COR-L47 (cell line): ENCODE measurements around the gene S100A13.
A peak's percentile ranks its signal among the peaks of the same experiment; 100 is the strongest.
"Not testable (repeated sequence)": the region's sequence is repeated elsewhere in the genome, so short reads cannot be mapped to it uniquely, and the experiment has no call there.

Experiments used
- DNase-seq: peaks from one replicate; lab custom pipeline; 2025; lab: John Stamatoyannopoulos, UW

The S100A13 gene

DNA sequence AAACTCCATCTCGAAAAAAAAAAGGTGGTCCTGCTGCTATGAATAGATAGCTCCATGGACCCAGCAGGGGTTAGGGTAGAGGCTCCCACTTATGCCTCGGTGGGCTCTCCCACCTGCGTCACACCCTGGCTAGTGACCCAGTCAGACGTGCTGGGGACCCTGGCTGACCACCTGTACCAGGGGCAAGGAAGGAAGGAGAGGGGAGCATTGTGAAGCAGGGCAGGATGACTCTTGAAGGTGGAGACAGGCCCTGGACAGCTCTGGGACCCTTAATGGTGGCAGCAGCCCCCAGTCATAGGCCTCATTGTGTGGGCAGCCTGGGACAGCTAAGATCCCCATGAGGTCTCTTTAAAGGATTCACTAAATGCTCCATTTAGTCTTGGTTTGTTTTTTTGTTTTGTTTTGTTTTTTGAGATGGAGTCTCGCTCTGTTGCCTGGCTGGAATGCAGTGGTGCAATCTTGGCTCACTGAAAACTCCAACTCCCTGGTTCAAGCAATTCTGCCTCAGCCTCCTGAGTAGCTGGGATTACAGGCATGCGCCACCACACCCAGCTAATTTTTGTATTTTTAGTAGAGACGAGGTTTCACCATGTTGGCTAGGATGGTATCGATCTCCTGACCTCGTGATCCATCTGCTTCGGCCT lies 20.8 kb upstream of the S100A13 start:
- no peak for DNase-seq

DNA sequence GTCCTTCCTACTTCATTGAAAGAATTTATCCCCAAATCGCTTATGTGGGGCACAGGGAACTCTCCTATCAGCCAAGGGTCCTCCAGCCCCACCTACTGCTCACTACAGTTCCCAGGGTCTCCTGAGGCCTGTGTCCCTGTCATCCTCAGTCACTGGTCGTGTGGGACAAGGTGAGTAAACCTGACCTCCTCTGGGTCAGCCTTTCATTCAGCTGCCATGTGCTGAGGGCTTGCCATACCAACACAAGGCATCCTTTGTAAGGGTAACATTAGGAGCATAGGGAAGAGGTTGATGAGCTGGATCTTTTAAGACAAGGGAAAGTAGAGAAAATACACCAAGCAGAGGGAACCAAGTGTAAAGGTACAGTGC lies 20.0 kb upstream of the S100A13 start:
- no peak for DNase-seq

DNA sequence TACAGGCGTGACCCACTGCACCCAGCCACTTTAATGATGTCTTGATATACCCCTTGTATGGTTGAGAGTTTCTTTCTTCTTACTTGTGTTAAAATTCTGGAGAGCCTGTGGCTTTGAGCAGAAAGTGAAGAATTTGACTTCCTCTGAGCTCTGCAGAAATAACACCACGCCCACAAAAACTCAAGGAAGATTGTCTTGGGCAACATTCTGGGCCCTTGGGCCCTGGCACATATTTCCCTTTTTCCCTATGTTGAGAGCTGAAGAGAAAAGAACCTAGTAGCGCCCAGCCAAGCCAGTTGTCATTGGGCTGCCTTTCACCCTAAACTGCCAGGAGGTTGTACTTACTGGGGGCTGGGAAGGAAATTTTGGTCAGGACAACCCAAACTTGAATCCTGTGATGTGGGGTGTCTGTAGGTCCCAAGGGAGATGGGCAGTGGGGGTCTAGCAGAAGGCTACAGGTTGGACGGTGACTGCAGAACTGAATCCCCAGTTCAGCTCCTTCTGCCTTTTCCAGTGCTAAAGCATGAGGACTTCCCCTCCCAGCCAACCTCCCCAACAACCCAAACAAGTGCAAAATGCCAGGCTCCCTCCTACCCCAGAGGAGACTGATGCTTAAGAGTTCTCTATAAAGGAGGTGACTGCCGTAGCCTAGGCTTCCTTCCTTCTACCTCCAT lies 19.5 kb upstream of the S100A13 start:
- DNase-seq, result no peak

DNA sequence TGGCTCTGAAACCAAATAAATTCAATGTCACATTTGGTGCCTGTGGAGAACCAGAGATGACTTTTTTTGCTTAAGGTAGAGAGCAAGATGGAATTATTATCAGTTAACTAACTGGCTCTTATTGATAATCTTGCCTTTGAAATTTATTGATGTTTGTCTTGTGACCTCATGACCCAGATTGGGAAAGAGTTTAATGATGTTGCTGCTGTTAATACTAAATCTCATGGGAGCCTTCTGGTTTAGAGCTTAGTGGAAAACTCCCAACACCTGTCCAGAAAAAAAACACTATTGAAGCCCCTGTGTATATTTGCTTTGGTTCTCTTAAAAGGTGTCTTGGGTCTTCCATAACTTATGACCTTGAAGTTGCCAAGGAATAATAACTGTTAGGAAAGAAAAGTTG lies 16.5 kb upstream of the S100A13 start:
- DNase-seq, result no peak

DNA sequence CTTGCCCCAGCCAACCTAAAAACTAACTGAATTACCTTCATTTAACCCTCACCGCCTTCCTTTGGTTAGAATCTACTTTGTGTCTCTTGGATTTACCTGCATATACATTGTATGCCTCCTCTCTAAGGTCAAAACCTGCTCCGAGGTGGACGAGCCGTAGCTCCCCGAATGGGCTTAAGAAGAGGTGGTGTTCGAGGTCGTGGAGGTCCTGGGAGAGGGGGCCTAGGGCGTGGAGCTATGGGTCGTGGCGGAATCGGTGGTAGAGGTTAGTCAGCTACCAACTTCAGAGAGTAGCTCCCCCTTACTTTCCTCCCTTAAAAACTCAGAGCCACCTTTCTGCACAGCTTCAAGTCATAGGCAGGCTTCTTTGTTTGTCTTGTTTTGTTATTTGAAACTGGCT lies 15.8 kb upstream of the S100A13 start:
- no peak for DNase-seq

DNA sequence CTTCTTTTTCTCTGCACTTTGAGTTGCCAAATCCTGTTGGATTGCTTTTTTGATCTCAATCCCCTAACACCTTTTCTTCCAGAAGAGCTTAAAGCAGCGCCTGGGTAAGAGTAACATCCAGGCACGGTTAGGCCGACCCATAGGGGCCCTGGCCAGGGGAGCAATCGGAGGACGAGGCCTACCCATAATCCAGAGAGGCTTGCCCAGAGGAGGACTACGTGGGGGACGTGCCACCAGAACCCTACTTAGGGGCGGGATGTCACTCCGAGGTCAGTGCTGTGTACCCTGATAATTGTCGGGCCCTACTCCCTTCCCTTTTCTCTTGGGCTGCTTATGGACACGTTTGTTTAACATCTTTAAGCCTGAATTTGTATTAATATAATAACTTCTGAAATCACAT lies 14.9 kb upstream of the S100A13 start:
- DNase-seq, result no peak

DNA sequence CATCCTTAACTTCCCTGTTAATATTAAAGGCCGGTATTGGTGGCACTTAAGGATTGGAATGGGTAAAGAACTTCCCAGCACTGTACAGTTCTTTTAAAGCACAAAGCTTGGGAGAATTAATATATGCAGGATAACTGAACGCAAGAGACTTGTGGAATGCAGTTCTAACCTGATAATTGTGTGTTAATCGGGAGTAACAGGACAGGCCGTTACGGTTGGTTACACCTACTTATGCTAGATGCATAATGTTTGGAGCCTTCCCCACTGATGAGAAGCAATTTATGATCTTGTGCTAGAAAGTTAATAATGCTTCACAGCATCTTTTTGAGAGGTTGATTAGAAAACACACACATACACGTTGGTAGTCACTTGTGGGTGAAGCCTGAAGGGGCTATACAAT lies 13.6 kb upstream of the S100A13 start:
- DNase-seq, result no peak

DNA sequence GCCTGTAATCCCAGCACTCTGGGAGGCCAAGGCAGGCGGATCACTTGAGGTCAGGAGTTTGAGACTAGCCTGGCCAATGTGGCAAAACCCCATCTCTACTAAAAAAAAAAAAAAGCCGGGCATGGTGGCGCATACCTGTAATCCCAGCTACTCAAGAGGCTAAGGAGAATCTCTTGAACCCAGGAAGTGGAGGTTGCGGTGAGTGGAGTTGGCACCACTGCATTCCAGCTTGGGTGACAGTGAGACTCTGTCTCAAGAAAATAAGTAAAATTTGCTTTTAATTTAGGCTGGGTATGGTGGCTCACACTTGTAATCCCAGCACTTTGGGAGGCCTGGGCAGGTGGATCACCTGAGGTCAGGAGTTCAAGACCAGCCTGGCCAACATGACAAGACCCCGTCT lies 12.9 kb upstream of the S100A13 start:
- DNase-seq, result not testable (repeated sequence)

DNA sequence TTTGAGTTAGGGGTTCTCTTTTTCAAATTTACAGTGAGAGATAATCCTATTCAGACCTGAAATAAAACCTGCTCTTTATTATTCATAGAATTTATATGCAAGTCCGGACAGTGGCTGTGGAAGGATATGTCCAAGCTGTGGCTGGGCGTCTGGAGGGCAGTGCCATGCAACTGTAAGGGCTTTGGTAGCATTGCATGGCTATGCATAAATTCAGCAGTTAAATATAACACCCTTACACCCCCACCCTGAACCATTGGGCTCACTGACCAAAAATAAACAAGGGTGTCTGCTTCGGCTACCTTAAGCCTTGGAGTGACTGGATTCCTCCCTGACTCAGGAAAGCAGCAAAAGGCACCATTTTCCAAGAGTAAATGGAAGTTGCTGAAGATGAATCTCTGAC lies 12.0 kb upstream of the S100A13 start:
- DNase-seq, result no peak

DNA sequence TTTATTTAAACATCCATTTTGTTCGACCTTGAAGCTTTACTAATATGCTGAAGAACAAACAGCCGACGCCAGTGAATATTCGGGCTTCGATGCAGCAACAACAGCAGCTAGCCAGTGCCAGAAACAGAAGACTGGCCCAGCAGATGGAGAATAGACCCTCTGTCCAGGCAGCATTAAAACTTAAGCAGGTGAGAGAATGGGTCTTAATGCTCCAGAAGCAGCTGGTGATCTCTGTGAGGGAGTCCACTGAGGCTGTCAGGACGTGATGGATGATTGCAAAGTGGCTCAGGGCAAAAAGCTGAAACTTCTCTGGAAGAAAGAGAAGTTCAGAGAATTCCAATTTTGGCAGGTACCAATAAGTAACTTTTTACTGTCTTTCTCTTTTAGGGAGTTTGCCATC lies 11.0 kb upstream of the S100A13 start:
- DNase-seq, result no peak

DNA sequence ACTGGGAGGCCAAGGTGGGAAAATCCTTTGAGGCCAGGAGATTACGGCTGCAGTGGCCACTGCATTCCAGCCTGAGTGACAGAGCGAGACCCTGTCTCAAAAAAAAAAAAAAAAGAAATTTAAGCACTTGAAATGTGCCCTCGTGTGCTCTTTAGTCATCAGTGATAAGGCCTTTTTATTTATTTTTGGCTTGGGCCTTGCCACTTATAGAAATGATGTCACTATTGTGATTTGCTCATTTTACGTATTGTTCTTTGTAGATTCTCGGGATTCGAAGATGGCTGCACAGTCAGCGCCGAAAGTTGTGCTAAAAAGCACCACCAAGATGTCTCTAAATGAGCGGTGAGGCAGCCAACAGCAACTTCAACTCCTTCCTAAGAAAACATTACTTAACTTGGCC lies 9.0 kb upstream of the S100A13 start:
- no peak for DNase-seq

DNA sequence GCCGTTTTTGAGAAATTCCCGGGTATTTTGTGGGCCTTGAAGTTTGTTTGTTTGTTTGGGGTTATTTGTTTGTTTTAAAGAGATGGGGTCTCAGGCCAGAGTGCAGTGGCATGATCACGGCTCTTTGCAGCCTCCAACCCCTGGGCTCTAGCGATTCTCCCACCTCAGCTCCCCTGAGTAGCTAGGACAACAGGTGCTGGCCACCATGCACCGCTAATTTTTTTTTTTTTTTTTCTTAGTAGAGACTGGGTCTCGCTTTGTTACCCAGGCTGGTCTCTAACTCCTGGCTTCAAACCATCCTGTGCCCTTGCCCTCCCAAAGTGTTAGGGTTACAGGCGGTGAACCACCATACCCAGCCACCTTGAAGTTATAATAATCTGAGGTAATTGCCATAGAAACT lies 8.6 kb upstream of the S100A13 start:
- DNase-seq, result no peak

DNA sequence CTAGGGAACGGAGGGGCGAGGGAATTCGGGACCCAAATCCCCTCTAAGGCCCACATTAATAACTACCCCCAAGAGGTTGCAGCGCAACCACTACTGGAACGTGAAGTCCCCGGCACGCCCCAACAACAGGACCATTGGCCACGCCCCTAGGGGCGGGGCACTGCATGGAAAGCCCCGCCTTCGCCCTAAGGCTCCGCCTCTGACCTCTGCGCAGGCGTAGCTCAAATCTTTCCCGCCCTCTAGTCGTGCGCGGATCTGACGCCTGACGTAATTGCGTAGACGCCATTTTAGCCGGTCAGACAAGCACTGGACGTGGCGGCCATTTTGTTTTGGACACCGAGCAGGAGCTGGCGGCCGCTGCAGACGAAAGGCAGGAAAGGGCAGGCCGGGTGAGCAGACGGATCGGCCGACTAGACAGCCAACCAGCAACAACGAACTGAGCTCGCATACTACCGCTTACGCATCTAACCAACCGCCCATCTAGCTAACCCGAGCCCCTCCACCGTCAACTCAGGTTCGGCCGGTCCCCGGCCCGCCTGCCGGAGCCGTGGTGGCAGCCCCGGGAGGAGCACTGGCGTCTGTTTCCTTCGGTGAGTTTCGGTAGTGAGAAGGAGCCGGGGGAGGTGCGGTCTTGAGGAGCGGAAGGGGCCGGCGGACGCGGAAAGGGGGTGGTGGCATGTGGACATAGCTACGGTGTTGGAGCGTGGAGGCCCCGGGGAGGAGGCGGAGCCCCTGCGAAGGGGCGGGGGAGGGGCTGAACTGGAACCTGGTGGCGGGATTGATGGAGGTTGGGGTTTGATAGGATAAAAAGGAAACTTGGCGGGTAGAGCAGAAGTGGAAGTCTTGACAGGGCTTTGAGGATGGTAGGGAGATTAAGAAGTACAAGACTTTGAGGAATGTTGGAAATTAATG lies 6.7 kb upstream of the S100A13 start, which contains the start of gene CHTOP:
CHTOP (plus strand) TSS at position 313 of the 912 bp plus-strand sequence. CDS start 2,523 bp downstream, outside the sequence.
- DNase-seq, result peak; percentile 98

DNA sequence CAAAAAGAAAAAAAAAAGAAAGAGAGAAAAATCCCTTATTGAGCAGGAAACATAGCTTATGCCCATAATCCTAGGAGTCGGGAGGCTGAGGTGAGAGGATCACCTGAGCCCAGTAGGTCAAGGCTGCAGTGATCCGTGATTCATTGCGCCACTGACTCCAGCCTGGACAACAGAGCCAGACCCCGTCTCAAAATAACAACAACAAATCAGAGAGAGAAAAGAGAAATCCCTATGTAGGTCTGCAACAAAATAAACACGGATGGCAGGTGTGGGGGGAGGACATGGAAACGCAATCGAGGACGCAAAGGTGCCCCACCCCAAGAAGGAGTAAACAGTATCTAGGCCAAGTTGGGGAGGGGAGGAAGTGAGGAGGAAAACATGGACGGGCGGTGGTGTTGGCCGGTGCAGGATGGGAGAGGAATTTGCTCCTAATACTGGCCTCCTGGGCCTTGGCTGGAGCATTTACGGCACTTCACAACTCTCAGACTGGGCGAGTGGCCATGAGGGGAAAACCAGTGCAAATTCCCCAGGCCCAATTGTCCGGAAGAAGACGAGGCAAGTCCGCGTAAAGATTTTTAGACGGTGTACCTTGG lies 6.0 kb upstream of the S100A13 start:
- DNase-seq, result no peak

DNA sequence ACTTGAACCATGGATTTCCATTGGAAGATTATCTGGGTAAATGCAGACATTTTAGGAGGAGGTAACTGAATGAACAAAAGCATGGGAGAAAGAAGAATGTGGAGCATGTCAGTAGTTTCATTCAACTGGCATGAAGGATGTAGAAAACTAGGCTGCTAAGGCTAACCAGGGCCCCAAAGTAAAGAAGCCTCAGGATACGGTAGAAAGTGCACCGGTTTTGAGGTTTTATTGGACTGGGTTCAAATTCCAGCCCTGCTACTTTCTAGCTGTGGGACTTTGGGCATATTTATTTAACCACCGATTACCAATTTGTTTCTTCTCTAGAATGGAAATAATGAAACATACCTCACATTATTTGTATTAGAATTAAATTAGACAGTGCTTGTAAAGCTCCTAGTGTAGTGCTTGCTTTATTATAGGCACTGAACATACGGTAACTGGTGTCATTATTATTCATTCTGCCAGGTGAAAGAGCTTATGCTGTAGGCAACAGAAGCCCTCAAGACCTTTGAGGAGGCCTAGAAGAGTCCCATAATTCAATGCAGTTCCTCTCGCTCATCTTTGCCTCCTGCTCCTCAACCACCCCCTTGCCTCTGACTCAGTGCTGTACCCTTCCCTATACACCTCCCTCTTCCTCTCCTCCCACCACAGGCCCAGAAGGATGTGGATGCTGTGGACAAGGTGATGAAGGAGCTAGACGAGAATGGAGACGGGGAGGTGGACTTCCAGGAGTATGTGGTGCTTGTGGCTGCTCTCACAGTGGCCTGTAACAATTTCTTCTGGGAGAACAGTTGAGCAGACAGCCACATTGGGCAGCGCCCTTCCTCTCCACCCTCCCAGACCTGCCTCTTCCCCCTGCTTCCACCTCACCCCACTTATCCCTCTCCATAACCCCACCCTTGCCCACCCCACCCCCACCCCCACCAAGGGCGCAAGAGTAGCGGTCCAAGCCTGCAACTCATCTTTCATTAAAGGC lies 4.0 kb upstream of the S100A13 start:
- DNase-seq, result no peak

DNA sequence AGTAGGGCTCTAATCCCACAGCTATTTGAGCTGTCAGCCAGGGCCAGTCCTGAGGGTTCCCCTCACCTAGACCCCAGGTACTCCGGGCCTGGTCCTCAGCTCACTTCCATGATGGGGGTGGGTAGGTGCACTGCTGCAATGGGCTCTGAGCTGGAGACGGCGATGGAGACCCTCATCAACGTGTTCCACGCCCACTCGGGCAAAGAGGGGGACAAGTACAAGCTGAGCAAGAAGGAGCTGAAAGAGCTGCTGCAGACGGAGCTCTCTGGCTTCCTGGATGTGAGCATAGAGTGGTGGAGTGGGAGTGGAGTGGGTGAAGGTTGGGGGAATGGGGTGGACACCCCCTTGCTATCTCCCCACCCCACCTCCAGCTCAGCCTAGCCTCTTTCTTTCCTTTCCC lies 3.1 kb upstream of the S100A13 start:
- DNase-seq, result no peak

DNA sequence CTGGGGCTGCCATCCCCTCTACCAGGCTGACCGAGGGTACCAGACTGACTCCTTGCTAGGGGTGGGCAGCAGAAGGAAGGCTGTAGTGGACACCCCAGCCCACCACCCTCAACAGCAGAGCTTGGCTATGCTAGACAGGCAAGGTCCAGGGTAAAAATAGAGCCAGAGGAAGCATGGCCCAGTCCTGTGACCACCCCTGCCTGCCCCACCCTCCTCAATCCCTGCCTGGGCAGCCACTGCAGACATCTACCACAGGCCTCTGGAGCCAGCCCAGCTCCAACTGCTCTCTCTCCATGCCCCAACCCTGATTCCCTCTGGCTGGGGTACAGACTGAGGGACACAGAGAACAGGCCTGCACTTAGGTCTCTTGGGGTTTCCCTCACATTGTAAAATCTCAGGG lies 2.7 kb upstream of the S100A13 start:
- no peak for DNase-seq

DNA sequence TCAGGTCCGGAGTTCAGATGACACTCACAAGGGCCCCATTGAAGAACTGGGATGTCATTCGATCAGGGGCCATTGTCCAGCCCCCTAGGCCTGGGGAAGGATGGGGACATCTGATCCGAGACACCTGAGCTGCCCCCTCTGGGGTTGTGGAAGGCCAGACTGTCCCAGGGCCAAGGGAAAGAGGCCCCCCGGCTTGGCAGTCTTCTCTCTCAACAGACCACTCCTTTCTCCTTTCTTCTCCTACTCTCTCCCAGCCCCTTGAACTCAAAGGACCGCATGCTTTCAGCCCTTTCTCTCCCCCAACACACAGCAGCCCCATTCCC lies 2.0 kb upstream of the S100A13 start:
- DNase-seq, result no peak

DNA sequence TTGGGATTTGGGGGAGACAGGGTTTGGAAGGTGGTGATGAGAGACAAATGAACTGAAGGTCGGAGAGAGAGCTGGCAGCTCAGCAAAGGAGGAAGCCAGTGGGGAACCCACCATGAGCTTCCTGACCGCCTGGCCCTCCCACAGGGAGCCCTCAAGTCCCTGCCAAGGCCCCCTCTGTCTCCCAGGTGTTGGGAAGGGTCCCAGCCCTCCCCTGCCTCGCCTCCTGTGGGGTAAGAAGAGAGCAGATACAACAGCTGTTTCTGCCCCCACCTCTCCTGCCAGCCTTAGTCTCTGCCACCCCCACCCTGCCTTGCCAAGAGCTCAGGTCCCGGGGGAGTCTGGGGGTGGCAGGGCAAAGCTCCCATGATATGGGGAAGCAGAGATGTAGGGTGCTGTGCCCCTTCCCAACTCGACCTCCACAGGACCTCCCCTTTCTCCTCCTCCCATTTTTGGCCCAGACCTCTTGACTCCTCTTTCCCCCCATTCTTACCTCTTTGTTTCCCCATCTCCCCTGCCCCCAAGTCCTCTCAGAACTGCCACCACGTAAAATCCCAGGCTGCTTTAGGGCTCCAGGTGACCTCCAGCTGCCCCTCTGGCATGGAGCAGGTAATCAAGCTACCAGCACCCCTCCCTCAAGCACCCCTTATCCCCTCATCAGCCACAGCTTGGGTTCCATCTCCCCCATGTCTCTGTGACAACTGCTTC lies 1.5 kb upstream of the S100A13 start:
- DNase-seq, result no peak

DNA sequence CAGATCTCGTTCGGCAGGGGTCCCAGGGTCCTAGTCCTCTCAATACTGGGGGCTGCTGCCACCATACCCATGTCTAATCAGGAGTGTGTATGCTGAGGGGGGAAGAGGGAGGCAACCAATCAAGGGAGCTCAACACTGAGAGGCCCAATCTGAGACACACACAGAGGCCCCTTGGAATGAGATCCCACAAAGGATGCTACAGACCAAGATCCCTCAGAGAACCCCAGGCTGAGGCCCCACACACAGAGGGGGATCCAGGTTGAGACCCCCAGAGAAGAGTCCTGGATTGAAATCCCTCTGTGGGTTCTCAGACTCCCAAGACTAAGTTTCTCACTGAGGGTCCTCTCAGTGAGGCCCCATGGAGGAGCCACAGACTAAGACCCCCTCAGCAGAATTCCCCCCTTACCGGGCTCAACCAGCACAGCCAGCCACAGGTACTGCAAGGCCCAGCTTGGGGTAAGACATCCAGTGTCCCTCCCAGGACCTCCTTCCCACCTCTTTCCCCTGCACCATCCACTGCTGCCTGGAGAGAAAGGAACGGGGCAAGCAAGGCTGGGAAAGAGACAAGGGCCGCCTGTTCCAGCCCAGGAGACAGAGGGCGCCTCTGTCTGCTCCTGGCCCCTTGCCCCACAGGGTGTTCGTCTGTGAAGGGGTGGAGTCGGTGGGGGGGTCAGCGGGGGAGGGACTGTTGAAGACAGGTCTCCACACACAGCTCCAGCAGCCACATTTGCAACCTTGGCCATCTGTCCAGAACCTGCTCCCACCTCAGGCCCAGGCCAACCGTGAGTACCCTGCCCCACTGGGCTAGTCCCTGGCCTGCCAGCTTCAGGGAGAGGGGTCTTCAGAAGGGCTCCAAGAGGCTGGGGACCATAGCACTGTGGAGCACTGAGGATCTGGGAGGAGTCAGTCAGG lies 666 bp upstream of the S100A13 start, which contains the start of gene S100A1:
S100A1 (plus strand) TSS at position 720 of the 912 bp plus-strand sequence. CDS start 2,088 bp downstream, outside the sequence.
- DNase-seq, result no peak
